ENCODE results near the gene SHTN1.

- TF ChIP-seq, protein P1, sequence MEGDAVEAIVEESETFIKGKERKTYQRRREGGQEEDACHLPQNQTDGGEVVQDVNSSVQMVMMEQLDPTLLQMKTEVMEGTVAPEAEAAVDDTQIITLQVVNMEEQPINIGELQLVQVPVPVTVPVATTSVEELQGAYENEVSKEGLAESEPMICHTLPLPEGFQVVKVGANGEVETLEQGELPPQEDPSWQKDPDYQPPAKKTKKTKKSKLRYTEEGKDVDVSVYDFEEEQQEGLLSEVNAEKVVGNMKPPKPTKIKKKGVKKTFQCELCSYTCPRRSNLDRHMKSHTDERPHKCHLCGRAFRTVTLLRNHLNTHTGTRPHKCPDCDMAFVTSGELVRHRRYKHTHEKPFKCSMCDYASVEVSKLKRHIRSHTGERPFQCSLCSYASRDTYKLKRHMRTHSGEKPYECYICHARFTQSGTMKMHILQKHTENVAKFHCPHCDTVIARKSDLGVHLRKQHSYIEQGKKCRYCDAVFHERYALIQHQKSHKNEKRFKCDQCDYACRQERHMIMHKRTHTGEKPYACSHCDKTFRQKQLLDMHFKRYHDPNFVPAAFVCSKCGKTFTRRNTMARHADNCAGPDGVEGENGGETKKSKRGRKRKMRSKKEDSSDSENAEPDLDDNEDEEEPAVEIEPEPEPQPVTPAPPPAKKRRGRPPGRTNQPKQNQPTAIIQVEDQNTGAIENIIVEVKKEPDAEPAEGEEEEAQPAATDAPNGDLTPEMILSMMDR (IDR thresholded peaks at IDR 0.05; ENCODE audit: insufficient read depth, low read length), result no peak
- TF ChIP-seq, protein P2, sequence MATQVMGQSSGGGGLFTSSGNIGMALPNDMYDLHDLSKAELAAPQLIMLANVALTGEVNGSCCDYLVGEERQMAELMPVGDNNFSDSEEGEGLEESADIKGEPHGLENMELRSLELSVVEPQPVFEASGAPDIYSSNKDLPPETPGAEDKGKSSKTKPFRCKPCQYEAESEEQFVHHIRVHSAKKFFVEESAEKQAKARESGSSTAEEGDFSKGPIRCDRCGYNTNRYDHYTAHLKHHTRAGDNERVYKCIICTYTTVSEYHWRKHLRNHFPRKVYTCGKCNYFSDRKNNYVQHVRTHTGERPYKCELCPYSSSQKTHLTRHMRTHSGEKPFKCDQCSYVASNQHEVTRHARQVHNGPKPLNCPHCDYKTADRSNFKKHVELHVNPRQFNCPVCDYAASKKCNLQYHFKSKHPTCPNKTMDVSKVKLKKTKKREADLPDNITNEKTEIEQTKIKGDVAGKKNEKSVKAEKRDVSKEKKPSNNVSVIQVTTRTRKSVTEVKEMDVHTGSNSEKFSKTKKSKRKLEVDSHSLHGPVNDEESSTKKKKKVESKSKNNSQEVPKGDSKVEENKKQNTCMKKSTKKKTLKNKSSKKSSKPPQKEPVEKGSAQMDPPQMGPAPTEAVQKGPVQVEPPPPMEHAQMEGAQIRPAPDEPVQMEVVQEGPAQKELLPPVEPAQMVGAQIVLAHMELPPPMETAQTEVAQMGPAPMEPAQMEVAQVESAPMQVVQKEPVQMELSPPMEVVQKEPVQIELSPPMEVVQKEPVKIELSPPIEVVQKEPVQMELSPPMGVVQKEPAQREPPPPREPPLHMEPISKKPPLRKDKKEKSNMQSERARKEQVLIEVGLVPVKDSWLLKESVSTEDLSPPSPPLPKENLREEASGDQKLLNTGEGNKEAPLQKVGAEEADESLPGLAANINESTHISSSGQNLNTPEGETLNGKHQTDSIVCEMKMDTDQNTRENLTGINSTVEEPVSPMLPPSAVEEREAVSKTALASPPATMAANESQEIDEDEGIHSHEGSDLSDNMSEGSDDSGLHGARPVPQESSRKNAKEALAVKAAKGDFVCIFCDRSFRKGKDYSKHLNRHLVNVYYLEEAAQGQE (IDR thresholded peaks at IDR 0.05; ENCODE audit: insufficient replicate concordance, low read depth), result no peak
- TF ChIP-seq GABPA (IDR thresholded peaks at IDR 0.05; ENCODE audit: low read depth) (no peak), POLR2AphosphoS5 (IDR thresholded peaks at IDR 0.05; ENCODE audit: low read depth) (no peak), SPI1 (IDR thresholded peaks at IDR 0.05; ENCODE audit: borderline replicate concordance, low read depth) (no peak)
Observed at GRCh38 chr10:116836083-116836482, 168.9 kb downstream of the SHTN1 start.
